Fibroblast of pulmonary artery (primary cell): Measurements from ENCODE around the gene SNX33.
A peak's percentile ranks its signal among the peaks of the same experiment; 100 is the strongest.
"Not testable (repeated sequence)": the region's sequence is repeated elsewhere in the genome, so short reads cannot be mapped to it uniquely, and the experiment has no call there.

Experiments
- DNase-seq: peaks from one replicate; pipeline ENCODE4 v3.0.0-alpha.2; 2010; ENCODE audit warnings: low read depth
- H3K4me3 ChIP-seq: replicated peaks from 2 replicates; pipeline ENCODE4 v1.5.1; 2011; ENCODE audit warnings: low read depth, mild to moderate bottlenecking, control low read depth, low read length, moderate library complexity
- CTCF ChIP-seq: IDR thresholded peaks from 2 replicates; pipeline ENCODE4 v1.5.1; 2011; ENCODE audit warnings: mild to moderate bottlenecking, control low read depth, low read length, inconsistent platforms; ENCODE audit errors: missing control alignments

SNX33 gene

DNA sequence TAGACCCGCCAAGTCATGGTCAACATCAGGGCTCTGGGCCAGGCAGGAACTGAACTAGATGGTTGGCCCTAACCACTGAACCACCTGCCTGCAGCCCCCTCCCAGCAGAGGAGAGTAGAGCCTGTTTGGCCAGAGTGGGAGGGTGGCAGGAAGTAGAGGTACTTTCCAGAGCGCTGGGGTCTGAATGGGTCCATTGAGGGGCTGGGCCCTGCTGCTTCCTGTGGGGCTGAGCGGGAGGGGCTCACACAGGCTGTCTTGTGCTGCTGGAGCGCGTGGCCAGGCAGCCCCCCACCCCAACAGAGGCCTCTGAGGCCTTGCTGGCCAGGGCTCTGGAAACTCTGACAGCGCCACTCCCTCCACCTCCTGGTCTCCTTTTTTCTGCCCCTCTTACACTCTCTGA is 47.5 kb downstream of the SNX33 start:
- TF ChIP-seq CTCF: no peak
- H3K4me3 ChIP-seq: no peak overlapping the region
- DNase-seq: no peak

DNA sequence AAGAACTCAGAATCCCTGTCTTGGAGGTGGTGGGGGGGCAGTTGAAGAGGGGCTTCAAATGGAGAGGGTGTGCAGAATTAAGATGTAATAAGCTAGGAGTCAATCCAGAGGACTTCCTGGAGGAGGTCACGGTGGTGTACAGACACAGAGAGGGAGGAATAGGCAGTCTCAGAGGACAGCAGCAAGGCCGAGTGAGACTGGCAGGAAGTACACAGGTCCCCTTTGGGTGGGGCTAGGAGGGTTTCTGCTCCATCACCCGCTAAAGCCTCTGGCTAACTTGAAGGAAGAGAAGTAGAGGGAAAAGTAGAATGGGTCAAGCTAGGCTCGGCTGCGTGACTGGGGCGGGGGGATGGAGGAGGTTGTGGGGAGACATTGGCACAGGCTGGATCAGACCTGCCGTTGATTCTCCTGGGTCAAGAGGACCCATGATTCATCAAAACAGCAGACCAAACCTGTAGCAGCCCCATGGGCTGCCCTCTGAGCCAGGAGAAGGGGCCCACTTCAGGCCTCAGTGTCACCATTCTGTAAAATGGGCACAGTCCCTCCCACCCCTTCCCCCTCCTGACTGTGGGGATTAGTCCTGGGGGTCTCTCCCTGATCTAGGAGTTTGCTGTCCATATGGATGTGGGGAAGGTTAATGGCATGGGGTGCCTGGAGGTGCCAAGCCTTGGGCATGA is 48.1 kb downstream of the SNX33 start:
- no peak overlapping the region for H3K4me3 ChIP-seq
- TF ChIP-seq CTCF: no peak

GRCh38 chr15:75696311-75696720 is 48.6 kb downstream of the SNX33 start:
- no peak for TF ChIP-seq CTCF
- no peak for DNase-seq
- no peak overlapping the region for H3K4me3 ChIP-seq

More for the DNA sequence above, 48.1 kb downstream of the SNX33 start:
- no peak for DNase-seq

DNA sequence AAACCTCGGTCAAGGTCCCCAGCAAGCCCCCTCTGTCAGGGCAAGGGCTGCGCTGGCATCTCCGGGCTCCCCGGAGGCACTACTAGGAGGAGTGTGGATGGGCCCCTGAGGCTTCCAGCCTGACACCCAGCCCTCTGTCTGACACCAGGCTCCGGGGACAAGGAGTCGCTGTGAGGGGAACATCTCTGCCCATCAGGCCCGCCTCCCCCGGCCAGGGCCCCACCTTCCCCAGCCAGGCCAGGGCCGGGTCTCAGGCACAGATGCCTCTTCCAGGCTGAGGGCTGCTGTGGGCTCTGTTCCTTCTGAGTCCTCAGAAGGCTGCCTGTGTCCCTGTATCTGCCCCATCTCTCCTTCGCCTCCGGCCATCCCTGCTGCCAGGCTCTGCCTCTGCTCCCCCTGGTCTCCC is 49.1 kb downstream of the SNX33 start:
- no peak for TF ChIP-seq CTCF

GRCh38 chr15:75697523-75697922 is 49.8 kb downstream of the SNX33 start:
- no peak for DNase-seq
- TF ChIP-seq CTCF: no peak
- no peak overlapping the region for H3K4me3 ChIP-seq

More for the DNA sequence above, 49.1 kb downstream of the SNX33 start:
- DNase-seq: no peak
- no peak overlapping the region for H3K4me3 ChIP-seq

DNA sequence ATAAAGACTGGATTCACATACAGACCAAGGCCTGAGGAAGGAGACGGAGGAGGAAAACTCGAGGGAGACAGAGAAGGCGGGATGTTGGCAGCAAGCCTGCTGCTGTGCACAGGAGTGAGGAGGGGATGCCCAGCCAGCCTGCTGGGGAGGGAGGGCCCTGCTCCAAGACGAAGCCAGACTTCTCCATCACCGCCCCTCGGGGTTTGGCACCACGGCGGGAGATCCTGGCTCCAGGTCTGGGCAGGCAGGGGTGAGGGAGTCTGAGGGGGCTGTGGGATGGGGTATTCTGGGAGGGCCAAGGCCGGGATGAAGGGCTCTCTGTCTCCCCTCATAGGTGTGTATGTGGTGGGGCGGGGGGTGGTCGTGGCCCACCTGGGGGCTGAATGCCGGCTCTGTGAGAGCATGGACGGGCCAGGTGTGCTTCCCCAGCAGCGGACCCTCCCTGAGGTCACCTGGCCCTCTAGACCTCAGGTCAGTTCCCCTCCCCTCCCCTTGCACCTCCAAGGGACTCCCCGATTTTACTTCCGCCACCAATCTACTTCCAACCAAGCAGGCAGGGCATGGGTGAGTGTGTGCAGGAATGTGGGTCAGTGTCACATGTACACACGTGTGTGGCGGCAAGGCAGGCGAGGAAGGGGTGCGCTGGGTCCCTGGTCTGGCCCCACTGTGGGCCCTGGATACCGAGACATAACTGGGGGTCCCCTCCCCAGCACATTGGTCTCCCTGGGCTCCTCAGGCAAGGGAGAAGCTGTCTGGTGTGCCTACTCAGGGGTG is 50.4 kb downstream of the SNX33 start:
- not testable (repeated sequence) for DNase-seq, H3K4me3 ChIP-seq

DNA sequence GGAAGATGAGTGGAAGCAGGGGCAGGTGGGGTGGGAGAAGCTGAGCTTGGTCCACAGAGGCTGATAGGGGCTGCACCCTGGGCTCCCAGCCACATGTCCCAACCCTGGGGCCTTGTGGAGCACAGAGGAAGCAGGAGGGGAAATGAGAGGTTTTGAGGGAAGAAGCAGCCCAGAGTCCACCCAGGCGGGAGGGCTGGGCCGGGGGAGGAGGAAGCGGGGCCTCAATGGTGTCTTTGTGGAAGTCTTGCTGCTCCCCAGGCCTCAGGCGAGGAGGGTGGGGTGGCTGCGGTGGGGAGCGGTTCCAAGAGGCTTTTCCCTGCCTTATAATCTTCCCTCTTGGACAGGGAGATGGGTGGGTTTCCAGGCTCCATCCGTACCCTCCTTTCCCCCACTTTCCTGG is 51.8 kb downstream of the SNX33 start:
- H3K4me3 ChIP-seq, DNase-seq: not testable (repeated sequence)

GRCh38 chr15:75699961-75700874 is 52.5 kb downstream of the SNX33 start:
- peak; percentile 54 for DNase-seq
- not testable (repeated sequence) for H3K4me3 ChIP-seq

DNA sequence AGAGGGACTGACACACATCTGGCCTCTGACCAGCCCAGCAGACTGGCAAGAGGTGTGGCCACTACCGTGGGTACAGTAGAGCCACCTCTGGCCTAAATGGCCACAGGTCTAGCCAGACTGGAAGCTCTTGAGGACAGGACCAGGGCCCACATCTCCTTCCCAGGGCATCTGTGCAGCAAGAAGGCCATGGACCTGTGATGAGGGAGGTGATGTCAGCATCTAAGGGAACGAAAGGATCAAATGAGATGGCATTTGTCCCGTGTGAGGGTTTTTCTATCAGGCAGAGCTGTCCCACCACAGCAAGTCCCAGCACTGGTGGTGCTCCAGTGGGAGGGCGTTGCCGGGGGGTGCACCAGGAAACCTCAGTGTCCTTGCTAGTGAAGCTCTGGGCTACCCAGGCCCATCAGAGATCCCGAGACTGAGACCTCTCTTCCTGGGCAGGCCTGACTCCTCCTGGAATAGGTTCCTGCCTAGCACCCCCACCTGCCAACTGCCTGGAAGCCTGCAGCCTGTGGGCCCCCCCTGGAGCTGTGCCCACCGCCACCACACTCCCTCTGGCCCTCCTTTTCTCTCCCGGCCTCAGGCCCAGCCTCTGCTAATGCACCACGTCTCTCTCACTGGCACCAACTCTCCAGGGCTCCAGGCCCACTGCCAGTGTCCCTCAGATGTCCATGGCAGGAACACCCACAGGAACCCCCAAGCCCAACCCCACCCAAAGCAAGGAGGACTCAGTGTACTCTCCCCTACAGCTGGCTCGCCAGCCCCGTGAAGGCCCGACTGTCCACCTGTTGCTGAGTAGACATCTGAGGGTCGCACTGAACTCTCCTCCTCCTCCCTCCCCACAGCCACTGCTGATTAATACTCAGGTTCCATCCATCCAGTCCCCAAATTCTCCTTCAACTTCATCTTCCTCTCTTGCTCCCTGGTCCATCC is 53.6 kb downstream of the SNX33 start:
- not testable (repeated sequence) for H3K4me3 ChIP-seq, DNase-seq
